Measurements from ENCODE around the gene SLC66A1.
A peak's percentile ranks its signal among the peaks of the same experiment; 100 is the strongest.

SLC66A1 gene

DNA sequence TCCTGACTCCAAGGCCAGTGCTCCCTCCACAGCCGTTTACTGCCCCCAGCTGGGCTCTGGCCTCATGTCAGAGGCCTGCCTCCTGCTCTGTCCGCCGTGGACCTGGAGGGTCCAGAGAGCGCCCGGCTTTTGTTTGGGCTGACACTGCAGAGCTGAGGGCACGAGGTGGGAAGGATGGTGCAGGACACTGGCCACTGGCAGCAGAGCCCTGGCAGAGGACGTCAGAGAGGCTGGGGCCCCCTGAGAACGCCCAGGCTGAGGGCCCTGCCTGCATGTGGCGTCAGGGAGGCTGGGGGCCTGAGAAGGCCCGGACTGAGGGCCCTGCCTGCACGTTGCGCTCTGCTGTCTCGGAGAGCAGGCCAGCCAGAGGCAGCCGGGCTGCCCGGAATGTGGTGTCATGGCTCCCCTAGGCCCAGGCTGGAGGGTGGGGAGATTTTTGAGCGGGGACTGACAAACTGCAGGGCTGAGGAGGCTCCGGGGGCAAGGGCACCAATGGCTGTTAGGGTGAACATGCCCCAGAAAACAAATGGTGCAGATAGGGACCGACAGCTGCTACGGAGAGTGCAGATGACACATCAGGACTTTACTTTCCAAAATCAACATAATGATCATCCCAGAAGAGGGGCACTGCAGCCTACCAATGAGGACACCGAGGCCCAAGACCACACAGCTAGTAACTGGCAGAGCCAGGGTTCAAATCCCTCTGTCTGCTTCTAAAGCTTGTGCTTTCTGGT is 31.7 kb downstream of the SLC66A1 start:
- DNase-seq = no peak

DNA sequence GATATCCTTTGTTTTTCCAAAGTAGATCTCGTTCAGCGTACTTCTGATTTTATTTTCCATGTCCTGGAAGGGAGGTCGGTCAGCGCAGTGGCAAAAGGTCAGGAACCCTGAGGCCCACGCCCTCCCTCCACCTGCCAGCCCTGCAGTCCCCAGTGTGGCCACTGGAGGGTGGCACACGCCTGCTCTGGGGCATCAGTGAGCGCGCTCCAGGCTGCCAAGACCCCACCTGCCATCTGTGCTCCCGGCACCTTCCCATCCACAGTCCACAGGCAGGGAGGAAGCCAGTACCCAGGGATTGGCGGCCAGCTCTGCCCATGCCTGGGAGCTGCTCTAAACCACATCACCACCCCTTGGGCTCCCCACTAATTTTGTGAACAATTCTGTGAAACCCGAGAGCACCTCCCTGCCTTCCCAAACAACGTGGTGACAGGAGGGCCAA is 32.3 kb downstream of the SLC66A1 start:
- peak; percentile 78 for DNase-seq

DNA sequence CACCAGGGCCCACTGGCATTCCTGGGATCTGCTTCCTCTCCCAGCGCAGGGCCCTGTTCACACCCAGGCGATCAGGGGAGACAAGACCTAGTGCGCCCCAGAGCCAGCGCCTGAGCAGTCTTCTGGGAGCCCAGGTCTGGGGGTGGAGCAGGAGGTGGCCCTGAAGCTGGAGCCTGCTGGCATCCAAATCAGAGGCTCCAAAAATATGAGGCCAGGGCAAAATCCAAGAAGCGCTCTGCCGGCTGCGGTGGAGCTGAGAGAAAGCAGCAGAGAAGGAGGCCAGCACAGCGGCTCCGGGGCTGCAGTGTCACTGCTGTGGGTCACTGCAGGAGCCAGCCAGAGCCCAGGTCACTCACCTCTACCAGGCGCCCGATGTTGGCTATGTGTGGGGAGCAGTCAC is 32.7 kb downstream of the SLC66A1 start:
- no peak for DNase-seq

DNA sequence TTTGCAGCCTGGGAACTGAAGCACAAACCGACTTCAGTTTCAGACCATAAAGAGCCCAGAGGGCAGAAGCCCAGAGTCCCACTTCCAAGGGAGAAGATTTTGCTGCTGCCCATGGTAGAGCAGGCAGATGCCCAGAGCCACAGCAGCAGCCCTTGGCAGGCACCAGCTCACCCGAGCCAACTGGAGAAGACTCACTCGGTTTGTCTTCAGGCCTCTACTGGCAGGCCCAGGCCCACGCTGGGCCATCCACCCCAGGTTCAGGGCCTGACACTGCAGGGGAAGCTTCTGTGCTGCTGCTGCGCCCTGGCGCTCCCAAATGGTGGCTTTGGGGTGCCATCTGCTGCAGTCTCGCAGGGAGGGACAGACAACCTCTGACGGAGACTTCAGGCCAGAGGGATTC is 33.3 kb downstream of the SLC66A1 start:
- DNase-seq = no peak

DNA sequence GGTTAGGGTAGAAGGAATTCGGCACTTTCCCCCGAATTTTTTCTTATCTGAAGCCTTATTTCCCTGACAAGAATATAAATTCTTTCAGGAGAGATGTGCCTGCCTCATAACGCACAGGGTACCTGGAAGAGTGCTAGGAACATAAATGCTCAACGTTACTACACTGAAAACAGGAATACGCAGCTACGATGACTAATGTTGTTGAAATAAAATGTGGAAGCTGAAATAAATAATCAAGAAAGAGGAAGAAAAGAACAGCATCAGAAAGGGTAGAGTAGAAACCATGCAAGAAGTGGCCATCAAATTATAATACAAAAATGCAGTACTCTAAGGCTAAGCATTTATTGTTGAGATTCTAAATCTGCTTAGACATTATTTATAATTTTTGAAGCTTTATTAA is 33.9 kb downstream of the SLC66A1 start:
- no peak for DNase-seq

DNA sequence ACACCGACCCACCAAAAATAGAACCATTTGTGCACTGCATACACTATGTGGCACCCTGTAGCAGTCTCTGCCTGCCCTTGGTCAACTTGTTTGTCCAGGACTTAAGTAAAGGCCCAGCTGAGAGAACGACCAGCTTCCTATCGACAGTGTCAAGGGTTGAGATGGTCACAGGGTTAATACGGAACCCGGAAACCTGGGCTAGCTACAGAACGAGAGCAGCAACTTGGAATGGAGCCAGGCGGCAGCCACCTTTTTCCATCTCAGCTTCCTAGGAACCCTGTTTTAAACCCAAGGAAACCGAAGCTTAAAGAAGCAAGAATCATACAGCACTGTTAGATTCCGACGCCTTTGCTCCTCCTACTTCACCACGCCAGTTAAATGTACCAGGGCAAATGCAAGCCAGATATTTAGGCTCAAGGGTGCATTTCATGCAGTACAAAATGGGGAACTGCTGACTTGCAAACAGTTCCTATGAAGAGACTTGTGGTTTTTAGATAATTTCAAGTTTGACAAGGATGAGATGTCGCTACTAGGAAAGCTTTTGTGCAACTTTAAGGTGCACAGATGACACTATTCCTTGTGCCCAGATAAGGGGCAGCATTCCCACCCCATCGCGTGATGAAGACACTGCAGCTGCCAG is 35.5 kb downstream of the SLC66A1 start:
- no peak for DNase-seq

DNA sequence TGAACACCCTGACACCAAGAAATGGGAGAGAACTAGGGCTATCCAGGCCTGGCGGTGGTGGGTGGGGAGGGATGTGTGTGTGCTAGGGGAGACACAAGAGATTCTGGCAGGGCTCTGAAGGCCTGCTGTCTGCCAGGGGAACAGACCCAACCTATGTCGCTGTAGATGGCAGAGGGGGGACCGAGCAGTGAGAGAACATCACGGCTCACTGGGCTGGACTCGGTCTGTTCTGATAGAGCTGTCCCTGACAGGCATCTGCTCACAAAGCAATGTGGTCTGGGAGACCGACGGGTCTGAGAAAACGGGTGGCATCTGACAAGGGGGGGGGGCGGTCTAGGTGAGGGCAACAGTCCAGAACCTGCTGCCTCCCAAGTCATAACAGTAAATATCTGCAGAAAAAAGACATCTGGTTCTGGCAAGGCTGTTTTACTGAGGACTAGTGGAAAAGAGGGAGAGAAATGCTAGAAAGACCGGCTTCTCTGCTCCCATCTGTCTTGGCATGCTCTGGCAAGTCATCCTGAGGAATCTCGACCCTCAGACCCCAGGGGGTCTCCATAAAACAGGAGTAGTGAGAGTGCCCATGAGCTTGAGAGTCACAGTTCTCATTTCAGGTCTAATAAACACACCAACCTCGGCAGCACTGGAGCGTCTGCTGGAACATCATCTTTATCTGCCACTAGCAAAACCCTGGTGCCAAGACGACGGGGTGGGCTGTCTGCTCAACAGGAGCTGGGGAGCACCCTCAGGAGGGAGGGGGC is 36.5 kb downstream of the SLC66A1 start:
- DNase-seq = no peak

DNA sequence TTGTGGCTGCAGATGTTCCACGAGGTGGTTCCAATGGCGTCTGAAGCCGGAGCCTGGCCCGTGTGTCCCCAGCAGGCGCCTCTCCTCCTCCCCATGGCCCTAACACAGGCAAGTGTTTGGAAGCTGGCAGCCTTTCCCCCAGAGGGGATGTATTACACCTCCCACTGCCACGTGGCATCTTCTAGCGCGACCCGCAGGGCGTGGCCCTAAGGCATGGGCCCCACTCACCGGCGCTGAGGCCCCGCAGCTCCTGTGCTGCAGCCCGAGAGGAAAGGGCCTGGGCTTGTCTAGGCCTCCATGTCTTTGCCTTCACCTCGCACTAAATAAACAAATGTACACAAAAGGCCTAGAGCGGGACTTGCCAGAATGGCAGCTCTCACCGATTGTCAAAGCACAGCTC is 37.9 kb downstream of the SLC66A1 start:
- no peak for DNase-seq

DNA sequence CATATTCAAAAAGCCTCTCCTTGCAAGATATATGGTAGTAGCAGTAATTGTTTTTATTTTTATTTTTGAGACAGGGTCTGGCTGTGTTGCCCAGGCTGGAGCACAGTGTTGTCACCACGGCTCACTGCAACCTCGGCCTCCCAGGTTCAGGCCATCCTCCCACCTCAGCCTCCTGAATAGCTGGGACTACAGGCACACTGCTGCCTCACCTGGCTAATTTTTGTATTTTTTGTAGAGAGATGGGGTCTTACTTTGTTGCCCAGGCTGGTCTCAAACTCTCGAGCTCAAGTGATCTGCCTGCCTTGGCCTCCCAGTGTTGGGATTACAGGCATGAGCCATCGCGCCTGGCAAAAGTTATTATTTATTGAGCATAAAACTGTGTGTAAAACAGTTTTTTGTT is 38.4 kb downstream of the SLC66A1 start:
- DNase-seq = no peak

DNA sequence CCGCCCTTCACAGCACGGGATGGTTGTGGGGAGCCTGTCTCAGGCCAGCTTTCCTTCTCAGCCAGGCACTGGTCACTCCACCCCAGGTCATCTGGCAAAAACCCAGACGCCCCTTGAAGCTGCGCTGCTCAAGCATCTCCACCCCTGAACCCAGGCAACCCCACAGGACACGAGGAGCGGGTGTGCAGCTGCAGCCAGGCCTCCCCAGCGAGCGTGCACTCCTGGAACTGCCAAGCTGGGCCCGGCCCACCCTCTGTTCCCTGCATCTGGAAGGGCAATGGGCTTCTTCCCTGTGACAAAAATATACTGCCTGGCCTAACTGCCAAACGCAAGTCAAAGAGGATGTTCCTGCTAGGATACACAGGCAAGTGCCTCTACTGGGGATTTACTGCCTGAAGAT is 39.7 kb downstream of the SLC66A1 start:
- DNase-seq = no peak

DNA sequence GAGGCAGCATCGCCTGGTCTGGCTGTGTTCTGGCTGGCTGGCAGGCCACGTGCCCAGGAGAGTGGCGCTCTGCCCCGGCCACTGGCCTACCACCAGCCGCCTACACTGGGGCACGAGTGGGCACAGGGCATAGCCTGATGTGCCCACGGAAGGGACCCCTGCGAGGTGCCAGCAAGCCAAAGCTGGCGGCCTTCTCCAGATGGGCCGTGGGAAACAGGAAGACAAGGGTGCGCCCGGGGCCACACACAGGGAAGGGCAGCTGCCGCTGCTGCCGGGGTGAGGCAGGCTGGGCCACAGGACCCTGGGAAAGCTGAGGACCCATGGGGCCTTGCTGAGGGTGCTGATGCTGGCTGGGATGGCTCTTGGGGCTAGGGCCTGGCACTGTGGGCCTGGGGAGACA is 40.7 kb downstream of the SLC66A1 start:
- no peak for DNase-seq

DNA sequence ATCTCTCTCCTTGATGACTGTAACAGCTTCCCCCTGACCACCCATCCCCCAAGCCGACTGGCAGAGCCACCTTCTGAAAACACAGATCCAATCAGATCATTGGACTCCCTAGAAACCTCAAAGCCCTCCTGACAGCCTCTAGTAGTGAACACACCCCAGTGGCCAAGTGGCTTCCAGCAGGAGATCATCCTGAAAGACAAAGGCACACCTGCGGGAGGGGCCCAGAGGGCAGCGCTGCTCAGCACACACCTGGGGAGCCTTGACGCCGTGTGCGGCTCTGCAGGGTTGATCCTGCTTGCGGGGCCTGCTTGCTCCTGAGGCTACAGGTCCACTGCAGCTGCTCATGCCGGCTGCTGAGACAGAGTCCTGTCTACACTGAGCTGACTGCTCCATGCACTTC is 41.5 kb downstream of the SLC66A1 start:
- no peak for DNase-seq

DNA sequence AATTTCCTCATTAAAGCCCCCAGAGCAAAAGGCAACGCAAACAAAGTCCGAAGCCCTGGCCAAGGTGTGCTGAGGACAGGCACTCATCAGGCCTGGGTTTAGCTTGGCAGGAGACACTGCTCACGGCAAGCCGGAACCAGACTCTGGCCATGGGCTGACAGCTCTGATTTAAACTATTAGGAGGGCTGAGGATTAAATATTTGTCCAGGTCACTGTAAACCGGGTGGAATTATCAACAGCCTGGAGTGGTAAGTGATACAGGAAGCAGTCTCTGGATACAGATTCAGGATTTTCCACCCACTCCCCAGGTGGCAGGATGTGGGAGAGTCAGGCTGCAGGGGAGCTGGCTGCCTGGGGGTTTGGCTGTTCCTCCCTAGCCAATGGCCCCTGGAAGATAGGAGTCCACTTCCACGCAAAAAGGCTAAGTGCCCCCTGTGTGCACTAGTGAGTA is 42.4 kb downstream of the SLC66A1 start:
- DNase-seq = no peak

DNA sequence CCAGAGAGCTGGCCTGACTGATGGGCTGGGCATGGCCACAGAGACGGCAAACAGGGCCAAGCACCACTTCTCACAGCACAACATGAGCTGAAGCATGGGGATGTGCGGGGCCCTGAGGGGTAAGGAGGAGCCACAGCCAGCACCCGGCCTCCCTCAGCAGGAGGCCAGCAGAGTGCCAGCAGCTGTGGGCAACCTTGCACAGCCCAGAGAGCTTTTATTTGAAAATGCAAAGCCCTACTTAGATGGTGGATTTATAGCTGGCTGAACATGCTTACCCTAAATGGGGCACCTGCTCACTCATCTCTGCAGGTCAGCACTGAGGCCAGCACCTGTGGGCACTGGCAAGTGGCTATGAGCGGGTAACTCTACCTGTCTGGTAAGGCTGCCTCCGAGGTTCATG is 44.1 kb downstream of the SLC66A1 start:
- DNase-seq = no peak

DNA sequence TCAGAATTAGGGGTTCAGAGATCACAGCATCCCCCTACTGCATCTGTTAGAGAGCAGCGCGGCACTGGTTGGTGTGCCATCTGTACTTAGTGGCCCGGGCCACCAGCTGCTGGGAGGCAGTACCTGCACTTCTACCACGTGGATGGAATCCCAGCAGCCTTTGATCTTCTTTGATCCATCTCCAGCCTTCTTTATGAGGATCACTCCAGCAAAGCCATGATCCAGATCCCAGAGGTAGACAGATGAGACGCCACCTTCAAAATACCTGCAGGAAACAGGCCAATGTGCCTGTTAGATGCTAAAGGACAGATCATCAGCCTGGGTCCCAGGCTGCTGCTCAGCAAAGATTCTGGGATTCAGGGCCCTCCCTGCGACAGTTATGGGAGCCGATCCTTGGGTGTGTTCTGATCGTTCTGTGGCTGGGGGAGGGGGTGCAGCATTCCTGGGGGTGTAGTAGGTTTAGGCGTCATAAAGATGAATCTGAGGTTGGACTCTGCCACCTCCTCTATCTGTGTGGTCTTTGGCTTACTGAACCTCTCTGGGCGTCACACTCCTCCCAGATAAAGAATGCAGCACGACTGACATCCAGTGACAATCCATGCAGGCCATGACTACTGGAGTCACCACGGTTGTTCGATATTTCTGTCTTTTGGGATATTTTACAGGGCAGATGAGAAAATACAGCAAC is 45.3 kb downstream of the SLC66A1 start:
- DNase-seq = no peak

DNA sequence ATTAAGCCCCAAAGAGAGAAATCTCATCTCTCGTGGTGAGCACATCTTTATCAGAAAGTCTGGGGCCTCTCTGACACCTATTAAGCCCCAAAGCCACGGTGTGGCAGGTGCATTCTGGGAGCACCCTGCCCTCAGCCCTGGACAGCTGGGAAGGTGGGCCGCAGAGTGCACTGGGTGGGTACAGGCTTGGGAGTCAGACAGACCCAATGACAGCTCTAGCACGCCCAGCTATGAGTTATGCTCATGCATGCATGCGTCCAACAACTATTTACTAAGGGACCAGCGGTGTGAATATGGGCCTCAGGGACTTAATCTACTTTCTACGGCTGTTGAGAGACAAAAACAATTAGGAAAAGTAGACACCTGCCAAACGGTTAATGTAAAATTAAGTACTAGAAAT is 46.6 kb downstream of the SLC66A1 start:
- DNase-seq = no peak

DNA sequence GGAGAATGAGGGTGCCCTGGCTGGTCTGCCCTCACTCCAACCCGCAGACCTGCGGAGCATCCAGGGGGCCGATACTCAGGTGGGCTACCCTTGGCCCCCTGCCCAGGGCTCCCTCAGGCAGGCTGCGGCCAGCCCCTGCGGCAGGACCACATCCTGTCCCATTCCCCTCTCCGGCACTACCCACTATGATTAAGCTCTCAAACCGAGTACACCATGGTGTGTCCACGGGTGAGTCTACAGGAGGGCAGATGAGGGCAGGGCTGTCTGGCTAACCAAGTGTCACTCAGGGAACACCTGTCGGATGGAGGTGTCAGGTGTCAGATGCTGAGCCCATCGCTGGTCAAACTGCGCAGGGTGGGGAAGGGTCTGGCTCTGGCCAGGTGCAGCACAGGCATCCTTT is 47.2 kb downstream of the SLC66A1 start:
- no peak for DNase-seq

DNA sequence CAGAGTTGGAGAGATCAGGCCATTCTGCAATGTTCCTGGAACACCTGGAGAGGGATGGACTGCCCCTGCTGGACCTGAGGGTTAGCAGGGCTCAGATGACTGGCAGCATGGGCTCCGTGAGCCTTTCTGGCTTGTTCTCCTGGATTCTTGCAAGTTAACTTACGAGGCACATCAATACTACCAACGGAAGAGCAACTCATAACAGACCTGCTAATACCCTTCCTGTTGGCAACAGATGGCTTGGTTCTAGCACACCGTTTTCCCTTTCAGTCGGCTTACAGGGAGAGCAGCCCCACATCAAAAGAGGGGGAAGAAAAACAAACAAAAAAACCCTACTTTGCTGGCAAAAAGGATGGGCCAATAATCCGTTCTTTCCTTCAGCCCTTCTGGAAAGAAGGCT is 47.9 kb downstream of the SLC66A1 start:
- DNase-seq = no peak

DNA sequence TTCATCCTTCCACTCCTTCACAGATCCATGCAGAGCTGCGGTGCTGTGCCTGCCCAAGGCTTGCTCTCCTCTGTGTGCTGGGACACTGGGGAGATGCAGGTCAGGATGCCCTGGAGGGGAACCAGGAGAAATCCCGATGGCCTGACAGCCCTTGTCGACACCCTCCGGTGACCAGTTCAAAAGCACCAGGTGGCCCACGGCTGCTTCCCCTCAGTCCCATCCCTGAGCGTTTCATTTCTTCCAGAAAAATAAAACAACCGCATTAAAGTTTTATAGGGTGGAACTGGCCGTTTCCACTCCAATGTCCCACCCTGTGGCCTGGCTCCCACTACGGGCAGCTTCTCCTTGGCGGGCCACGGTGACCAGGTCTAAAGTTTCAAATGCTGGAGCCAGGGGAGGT is 48.3 kb downstream of the SLC66A1 start:
- DNase-seq = no peak

DNA sequence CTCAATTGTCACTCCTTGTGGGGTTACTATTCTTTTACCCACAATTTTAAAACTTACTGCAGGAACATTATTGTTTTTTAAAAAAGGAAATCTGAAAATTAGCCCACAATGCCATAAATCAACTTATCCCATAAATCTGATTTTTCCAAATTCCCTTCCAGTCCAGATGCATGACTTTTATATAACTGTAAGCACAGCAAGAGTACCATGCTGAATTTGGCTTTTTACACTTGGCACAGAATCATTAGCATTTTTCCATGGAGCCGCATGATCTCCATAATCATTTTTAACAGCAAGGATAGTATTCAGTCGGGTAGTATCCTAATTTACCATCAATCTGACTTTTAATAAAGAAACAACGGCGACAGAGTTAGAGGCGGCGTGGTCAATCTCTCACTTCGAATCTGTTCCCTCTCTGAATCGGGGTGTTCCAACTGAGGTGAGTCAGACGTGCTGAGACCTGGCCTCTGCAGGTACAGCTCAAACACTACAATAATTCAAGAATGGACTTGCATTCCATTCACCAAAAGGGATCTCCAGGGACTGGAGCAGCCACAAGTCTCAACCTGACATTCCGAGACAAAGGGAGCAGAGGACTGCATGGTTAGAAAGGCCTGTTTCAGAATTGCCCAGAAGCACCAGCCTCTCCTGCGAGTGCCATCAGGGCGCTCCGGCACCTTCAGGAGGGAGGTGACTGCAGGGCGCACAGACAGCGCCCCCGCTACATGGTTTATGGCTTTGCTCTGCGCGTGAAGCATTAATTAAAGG is 48.9 kb downstream of the SLC66A1 start:
- no peak for DNase-seq

DNA sequence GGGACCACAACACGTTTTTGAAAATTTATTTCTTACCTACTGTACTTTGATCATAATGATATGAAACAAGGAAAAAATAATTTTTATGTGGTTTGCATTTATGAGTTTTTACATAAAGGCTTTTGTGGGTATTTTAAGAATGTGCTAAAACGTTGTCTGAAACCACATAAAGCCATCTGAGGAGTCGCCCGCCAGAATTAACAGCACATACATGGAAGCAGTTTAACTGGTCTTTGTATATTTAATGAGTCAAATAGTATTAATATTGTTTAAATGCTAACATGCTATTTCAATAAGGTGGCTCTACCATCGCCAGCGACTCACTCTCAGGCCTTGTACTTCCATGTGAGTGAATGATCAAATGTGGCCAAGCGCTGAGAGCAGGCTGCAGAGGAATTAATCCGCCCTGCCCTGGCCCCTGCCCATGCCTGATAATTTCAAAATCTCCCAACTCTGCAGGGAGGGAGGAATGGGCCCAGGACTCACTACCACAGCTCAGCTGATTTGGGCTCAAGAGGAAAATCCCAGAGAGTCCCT is 49.6 kb downstream of the SLC66A1 start:
- no peak for DNase-seq

DNA sequence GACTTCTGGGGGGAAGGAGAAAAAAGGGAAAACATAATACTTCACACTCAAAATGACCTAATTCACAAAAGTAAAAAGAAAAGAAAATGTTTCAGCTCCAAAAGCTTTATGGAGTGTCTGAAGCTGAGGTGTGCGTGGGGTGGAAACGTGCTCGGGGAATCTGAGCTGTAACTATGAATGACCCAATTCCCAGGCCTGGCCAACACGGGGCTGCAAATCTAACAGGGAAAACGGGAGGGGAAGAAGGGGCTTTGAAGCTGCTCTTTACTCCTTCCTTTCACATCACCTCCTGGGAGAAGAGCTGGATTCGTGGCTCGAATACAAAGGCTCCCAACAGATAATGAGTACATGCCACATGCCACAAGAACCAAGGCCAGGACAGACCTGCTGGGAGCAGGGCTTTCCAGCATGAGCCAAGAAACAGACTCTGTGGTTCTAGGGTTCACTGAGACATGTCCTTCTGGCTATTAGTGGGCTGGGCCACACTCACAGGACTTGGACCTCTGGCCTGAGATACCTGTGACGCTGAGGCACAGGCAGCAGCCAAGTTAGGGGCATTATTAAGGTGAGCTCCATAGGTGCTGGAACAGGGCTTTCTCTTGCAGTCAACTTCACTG is 51.5 kb downstream of the SLC66A1 start:
- DNase-seq = no peak

Data from activated CD8-positive, alpha-beta memory T cell treated with anti-CD3 and anti-CD28 coated beads for 24 hours (primary cell).